ENCODE measurements around the gene ANKFN1. TPM values are rescaled to one million over a fixed set of nuclear protein-coding genes. Genes with fewer than 3 reads are reported as not detected.

Gene ANKFN1
- total RNA-seq, 1 experiment from 2014 or later, result not detected

DNA sequence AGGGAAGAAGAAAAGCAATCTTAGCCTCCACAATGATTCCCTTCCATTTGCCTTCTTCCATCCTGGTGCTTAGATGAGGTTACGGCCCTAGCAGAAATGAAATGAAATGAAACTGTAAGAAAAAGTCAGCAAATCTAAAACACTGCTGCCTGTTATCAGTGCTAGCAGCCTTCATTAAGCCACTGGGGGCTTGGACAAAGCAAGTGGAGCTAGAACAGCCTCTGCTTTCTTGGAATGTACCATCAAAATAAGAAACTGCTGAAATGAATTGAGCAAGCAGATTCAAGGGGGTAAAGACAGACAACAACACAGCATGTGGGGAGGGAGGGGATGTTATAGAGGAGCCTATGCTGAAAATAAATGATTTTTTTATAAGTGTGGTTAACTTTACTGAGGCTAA lies 5.1 kb downstream of the ANKFN1 start:
- Histone ChIP-seq H3T11ph (ENCODE audit: low read length) (no peak overlapping the region), H4K8ac (replicated peaks; ENCODE audit: insufficient read length, low read depth, low read length) (no peak overlapping the region), H3K14ac (ENCODE audit: insufficient read depth, low read length) (no peak overlapping the region), H2BK15ac (ENCODE audit: low read depth, low read length) (no peak overlapping the region), H3K79me1 (ENCODE audit: insufficient read depth, low read depth, low read length, poor library complexity, severe bottlenecking) (no peaks in the 10 kb centered on the region), H2BK5ac (ENCODE audit: insufficient read length, low read length) (no peak overlapping the region), H3K27ac (ENCODE audit: insufficient read length, low read depth, low read length) (no peak overlapping the region), H2BK12ac (ENCODE audit: insufficient read length, low read depth, low read length) (no peak overlapping the region), H3K56ac (ENCODE audit: insufficient read length, low read depth, low read length) (no peak overlapping the region), H4K5ac (ENCODE audit: insufficient read length, low read depth, low read length) (no peak overlapping the region), H2AK5ac (ENCODE audit: insufficient read length, low read length) (no peak overlapping the region), H3K79me2 (ENCODE audit: insufficient read depth, low read length) (no peaks in the 10 kb centered on the region), H3K4ac (ENCODE audit: low read depth, low read length) (no peak overlapping the region), H2AFZ (ENCODE audit: low read length) (no peak overlapping the region), H3K27me3 (ENCODE audit: insufficient read depth, low read length) (no peaks in the 10 kb centered on the region), H4K20me1 (ENCODE audit: control insufficient read depth, insufficient read depth, insufficient read length) (no peaks in the 10 kb centered on the region), H2BK120ac (ENCODE audit: low read depth, low read length, poor library complexity, severe bottlenecking) (no peak overlapping the region), H3K4me2 (ENCODE audit: insufficient read depth, insufficient read length, low read length) (no peak overlapping the region), H4K91ac (ENCODE audit: insufficient read length, low read depth, low read length) (no peak overlapping the region), H3K23ac (ENCODE audit: insufficient read length, low read depth, low read length) (no peak overlapping the region), H3K9me3 (ENCODE audit: control insufficient read depth, low read depth, low read length) (no peaks in the 10 kb centered on the region), H3K18ac (ENCODE audit: insufficient read length, low read depth, low read length) (no peak overlapping the region), H3K4me1 (ENCODE audit: insufficient read depth, low read length) (peaks cover 8% of the 10 kb centered on the region; the same call in 1 of the 2 replicates), H3K9ac (ENCODE audit: extremely low read depth, insufficient read length, low read length) (no peak overlapping the region), H2BK20ac (ENCODE audit: low read depth, low read length, poor library complexity, severe bottlenecking) (no peak overlapping the region), H3K23me2 (ENCODE audit: insufficient read length, low read depth, low read length, poor library complexity, severe bottlenecking) (no peaks in the 10 kb centered on the region)
- WGBS (ENCODE audit: extremely low coverage, insufficient read length, low lambda C conversion rate), result no CpG with 5 or more reads among the region's 1 CpG
- peaks cover 17 to 32% of the 10 kb centered on the region in 2 experiments for H3K4me1 Mint-ChIP-seq
- H3K36me3 Mint-ChIP-seq (ENCODE audit: insufficient read depth in 1 of 3, low read depth in 3 of 3), result no peaks in the 10 kb centered on the region
- H3K27me3 Mint-ChIP-seq (ENCODE audit: low read depth), result no peaks in the 10 kb centered on the region; the same call in none of the 2 replicates
- no peak overlapping the region for H3K4me3 Mint-ChIP-seq
- H3K27ac Mint-ChIP-seq, result 0 out of 7 replicates have a peak overlapping the region, but pooled peaks of 1 of the 3 experiments have one; percentile 57
- TF ChIP-seq, protein P1, sequence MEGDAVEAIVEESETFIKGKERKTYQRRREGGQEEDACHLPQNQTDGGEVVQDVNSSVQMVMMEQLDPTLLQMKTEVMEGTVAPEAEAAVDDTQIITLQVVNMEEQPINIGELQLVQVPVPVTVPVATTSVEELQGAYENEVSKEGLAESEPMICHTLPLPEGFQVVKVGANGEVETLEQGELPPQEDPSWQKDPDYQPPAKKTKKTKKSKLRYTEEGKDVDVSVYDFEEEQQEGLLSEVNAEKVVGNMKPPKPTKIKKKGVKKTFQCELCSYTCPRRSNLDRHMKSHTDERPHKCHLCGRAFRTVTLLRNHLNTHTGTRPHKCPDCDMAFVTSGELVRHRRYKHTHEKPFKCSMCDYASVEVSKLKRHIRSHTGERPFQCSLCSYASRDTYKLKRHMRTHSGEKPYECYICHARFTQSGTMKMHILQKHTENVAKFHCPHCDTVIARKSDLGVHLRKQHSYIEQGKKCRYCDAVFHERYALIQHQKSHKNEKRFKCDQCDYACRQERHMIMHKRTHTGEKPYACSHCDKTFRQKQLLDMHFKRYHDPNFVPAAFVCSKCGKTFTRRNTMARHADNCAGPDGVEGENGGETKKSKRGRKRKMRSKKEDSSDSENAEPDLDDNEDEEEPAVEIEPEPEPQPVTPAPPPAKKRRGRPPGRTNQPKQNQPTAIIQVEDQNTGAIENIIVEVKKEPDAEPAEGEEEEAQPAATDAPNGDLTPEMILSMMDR (conservative IDR thresholded peaks at IDR 0.05), result no peak
- H3K9me3 Mint-ChIP-seq, result no peaks in the 10 kb centered on the region; a peak in 2 of 5 replicates
- no peak for DNase-seq
